GM18873 (cell line): ENCODE data around the gene ZNF385C.

ENCODE experiments used
- ATAC-seq: cut with Tn5 transposase; IDR thresholded peaks from one replicate; pipeline ENCODE4 v1.9.1; 2021; ENCODE audit warnings: mild to moderate bottlenecking, moderate library complexity, moderate number of reproducible peaks; ENCODE audit not compliant: unreplicated experiment, low FRiP score

The ZNF385C gene

GRCh38 chr17:42052346-42052877 is 45.9 kb downstream of the ZNF385C start:
- ATAC-seq: no peak

- ATAC-seq: no peak
These were observed 46.6 kb downstream of the ZNF385C start for GRCh38 chr17:42051645-42052044.

GRCh38 chr17:42051013-42051400 is 47.3 kb downstream of the ZNF385C start:
- no peak for ATAC-seq

- ATAC-seq: no peak
These were observed 47.8 kb downstream of the ZNF385C start, which contains the start of gene C17orf113 for GRCh38 chr17:42050393-42051012. Gene C17orf113, minus strand, starts transcription at chr17:42050601. Its CDS starts 7,225 bp downstream, at chr17:42043376.

GRCh38 chr17:42049834-42050392 is 48.4 kb downstream of the ZNF385C start:
- no peak for ATAC-seq

- no peak for ATAC-seq
These were observed 50.9 kb downstream of the ZNF385C start for GRCh38 chr17:42047343-42047742.

GRCh38 chr17:42045719-42046118 is 52.6 kb downstream of the ZNF385C start:
- no peak for ATAC-seq

GRCh38 chr17:42042598-42043319 is 55.5 kb downstream of the ZNF385C start:
- no peak for ATAC-seq

GRCh38 chr17:42041619-42042018 is 56.7 kb downstream of the ZNF385C start:
- no peak for ATAC-seq

- no peak for ATAC-seq
These were observed 57.5 kb downstream of the ZNF385C start for GRCh38 chr17:42040818-42041217.

GRCh38 chr17:42039794-42040763 is 58.2 kb downstream of the ZNF385C start:
- ATAC-seq: no peak

GRCh38 chr17:42038221-42038973 is 59.9 kb downstream of the ZNF385C start:
- no peak for ATAC-seq

- ATAC-seq: no peak
These were observed 64.2 kb downstream of the ZNF385C start for GRCh38 chr17:42034059-42034458.

- ATAC-seq: no peak
These were observed 66.7 kb downstream of the ZNF385C start for GRCh38 chr17:42031584-42031983.

- ATAC-seq: no peak
These were observed 69.5 kb downstream of the ZNF385C start for GRCh38 chr17:42028791-42029127.

GRCh38 chr17:42027961-42028790 is 70.1 kb downstream of the ZNF385C start:
- ATAC-seq: no peak

GRCh38 chr17:42027590-42027889 is 70.7 kb downstream of the ZNF385C start:
- ATAC-seq: no peak

GRCh38 chr17:42026857-42027589 is 71.2 kb downstream of the ZNF385C start:
- ATAC-seq: no peak
